NCI-H2227 (cell line): ENCODE measurements around the gene SYTL1.

Experiments
- DNase-seq: peaks from one replicate; lab custom pipeline; 2025; ENCODE audit not compliant: unreplicated experiment; lab: John Stamatoyannopoulos, UW

SYTL1 gene

GRCh38 chr1:27346991-27347624, 5.3 kb downstream of the SYTL1 start:
- no peak for DNase-seq

- DNase-seq, result peak; percentile 85
These were observed 7.3 kb downstream of the SYTL1 start for GRCh38 chr1:27348861-27349783.

GRCh38 chr1:27349784-27350662, 8.2 kb downstream of the SYTL1 start:
- DNase-seq, result peak; percentile 93

- no peak for DNase-seq
These were observed 9.1 kb downstream of the SYTL1 start for GRCh38 chr1:27350663-27351540.

GRCh38 chr1:27351541-27352107, 9.8 kb downstream of the SYTL1 start:
- no peak for DNase-seq

- no peak for DNase-seq
These were observed 11.3 kb downstream of the SYTL1 start for GRCh38 chr1:27353166-27353565.

GRCh38 chr1:27353629-27354028, 11.8 kb downstream of the SYTL1 start:
- no peak for DNase-seq

- no peak for DNase-seq
These were observed 13.9 kb downstream of the SYTL1 start for GRCh38 chr1:27355683-27356082.

GRCh38 chr1:27356277-27356618, 14.4 kb downstream of the SYTL1 start:
- DNase-seq, result no peak

- DNase-seq, result no peak
These were observed 14.9 kb downstream of the SYTL1 start for GRCh38 chr1:27356619-27357280.

- DNase-seq, result peak; percentile 25
These were observed 15.6 kb downstream of the SYTL1 start for GRCh38 chr1:27357281-27358037.

- no peak for DNase-seq
These were observed 16.5 kb downstream of the SYTL1 start for GRCh38 chr1:27358038-27358927.

GRCh38 chr1:27358928-27359313, 17.1 kb downstream of the SYTL1 start:
- DNase-seq, result no peak

GRCh38 chr1:27359822-27360158, 18.0 kb downstream of the SYTL1 start:
- DNase-seq, result no peak

GRCh38 chr1:27360159-27361043, 18.6 kb downstream of the SYTL1 start:
- no peak for DNase-seq

- DNase-seq, result no peak
These were observed 19.2 kb downstream of the SYTL1 start for GRCh38 chr1:27361044-27361402.

- no peak for DNase-seq
These were observed 19.7 kb downstream of the SYTL1 start for GRCh38 chr1:27361553-27361952.
